Measurements from ENCODE around the gene RERG. TPM values are rescaled to one million over a fixed set of nuclear protein-coding genes. Genes with fewer than 3 reads are reported as not detected.

RERG gene, protein sequence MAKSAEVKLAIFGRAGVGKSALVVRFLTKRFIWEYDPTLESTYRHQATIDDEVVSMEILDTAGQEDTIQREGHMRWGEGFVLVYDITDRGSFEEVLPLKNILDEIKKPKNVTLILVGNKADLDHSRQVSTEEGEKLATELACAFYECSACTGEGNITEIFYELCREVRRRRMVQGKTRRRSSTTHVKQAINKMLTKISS
- not detected for total RNA-seq

GRCh38 chr12:15220915-15221885 is at the start of gene RERG:
Gene RERG (minus strand): TSS chr12:15221417. CDS start chr12:15217489, 3,928 bp downstream.
- DNase-seq (peak; percentile 74), ATAC-seq (peak; percentile 100)
- Mint-ChIP-seq H3K4me3 (peak within 1 kb of the TSS; percentile 53), H3K36me3 (no peaks in the 10 kb centered on the region), H3K9me3 (ENCODE audit: low read depth) (no peaks in the 10 kb centered on the region), H3K27me3 (peaks cover 63% of the 10 kb centered on the region), H3K27ac (no peak within 1 kb of the TSS), H3K4me1 (peaks cover 9% of the 10 kb centered on the region)
- CTCF ChIA-PET = interaction anchor here (0.5 to 3.7 kb wide), 53 partner anchors 8 to 706 kb away, joined by 3 to 20 read pairs (median 4); partner anchors contain the start of genes C12orf60, PDE6H and WBP11

DNA sequence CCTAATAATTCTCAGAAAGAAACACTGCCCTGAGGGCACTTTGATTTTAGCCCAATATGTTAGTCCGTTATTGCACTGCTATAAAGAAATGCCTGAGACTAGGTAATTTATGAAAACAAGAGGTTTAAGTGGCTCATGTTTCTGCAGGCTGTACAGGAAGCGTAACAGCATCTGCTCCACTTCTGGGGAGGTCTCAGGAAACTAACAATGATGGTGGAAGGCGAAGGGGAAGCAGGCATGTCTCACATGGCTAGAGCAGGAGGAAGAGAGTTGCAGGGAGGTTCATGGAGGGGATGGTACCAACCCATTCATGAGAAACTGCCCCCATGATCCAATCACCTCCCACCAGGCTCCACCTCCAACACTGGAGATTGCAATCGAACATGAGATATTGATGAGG is 49.4 kb upstream of the RERG start:
- CTCF ChIA-PET = interaction anchor here (1.2 to 1.7 kb wide), 5 partner anchors 14 to 110 kb away, joined by 3 to 5 read pairs (median 3); partner anchors contain the start of gene RERG
- Mint-ChIP-seq H3K9me3 (ENCODE audit: low read depth) (no peaks in the 10 kb centered on the region), H3K27me3 (peaks cover 3% of the 10 kb centered on the region), H3K36me3 (no peaks in the 10 kb centered on the region), H3K27ac (no peak overlapping the region), H3K4me1 (peaks cover 5% of the 10 kb centered on the region), H3K4me3 (no peak overlapping the region)
- ATAC-seq (no peak), DNase-seq (no peak)

DNA sequence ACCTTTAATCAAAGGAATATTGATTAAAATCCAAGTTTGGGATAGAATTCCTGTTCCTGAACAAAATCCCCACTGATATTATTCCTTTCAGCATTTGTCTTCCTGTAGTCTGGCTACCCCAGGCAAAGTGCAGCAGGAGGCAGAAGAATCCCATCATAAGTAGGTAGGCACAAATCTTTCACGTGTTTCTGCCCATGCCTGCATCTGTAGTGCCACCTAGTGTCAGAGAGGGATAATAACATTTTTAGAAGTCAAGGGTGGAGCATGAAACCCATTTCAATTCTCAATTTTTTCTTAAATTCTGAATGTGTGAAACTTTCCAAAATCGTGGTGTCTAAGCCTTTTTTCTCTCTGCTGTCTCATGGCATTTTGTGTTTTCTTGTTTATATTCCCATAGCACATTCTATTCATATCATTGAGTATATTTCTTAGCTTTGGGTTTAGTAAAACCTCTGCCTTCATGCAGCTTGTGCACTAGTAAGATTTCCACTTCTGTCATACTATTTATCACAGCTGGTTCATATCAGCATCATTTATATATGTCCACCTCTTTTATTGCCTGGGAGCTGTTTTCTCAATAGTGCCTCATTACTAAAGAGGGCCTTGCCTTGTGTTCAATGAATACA is 47.8 kb upstream of the RERG start:
- CTCF ChIA-PET = interaction anchor here (0.8 to 1.7 kb wide), 8 partner anchors 11 to 545 kb away, joined by 3 to 5 read pairs (median 3); partner anchors contain the start of gene RERG
- H3K36me3 Mint-ChIP-seq = no peaks in the 10 kb centered on the region
- H3K27ac Mint-ChIP-seq = no peak overlapping the region
- ATAC-seq (peak; percentile 57), DNase-seq (peak; percentile 49)
- no peaks in the 10 kb centered on the region for H3K9me3 Mint-ChIP-seq (ENCODE audit: low read depth)
- no peaks in the 10 kb centered on the region for H3K4me1 Mint-ChIP-seq
- H3K4me3 Mint-ChIP-seq = no peak overlapping the region
- H3K27me3 Mint-ChIP-seq = peaks cover 3% of the 10 kb centered on the region

DNA sequence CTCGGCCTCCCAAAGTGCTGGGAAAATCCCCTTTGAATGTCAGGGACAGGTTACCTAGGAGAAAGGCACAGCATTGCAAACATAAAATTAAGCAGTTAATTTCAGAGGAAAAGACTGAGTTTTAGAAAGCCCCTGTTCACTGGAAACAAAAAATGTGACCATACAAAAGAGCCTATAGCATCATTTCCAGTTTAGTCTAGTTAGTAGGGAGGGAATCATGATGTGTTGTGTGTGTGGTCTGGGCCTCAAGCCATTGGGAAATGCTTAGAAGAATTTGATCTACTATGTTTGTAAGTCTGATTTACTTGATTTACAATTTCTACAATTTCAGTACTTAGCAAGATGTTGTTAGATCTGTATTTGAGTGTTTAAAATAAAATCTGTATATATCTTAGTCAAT is 47.1 kb upstream of the RERG start:
- CTCF ChIA-PET = interaction anchor here (0.8 to 0.9 kb wide), 2 partner anchors 10 to 317 kb away, joined by 3 read pairs; no protein-coding TSS in a partner anchor
- H3K27ac Mint-ChIP-seq = no peak overlapping the region
- ATAC-seq (no peak), DNase-seq (no peak)
- no peaks in the 10 kb centered on the region for H3K4me1 Mint-ChIP-seq
- H3K9me3 Mint-ChIP-seq (ENCODE audit: low read depth) = no peaks in the 10 kb centered on the region
- H3K27me3 Mint-ChIP-seq = peaks cover 5% of the 10 kb centered on the region
- H3K36me3 Mint-ChIP-seq = no peaks in the 10 kb centered on the region
- no peak overlapping the region for H3K4me3 Mint-ChIP-seq

- Mint-ChIP-seq H3K4me1 (no peaks in the 10 kb centered on the region), H3K36me3 (no peaks in the 10 kb centered on the region), H3K27ac (no peak overlapping the region), H3K27me3 (peaks cover 5% of the 10 kb centered on the region), H3K4me3 (no peak overlapping the region), H3K9me3 (ENCODE audit: low read depth) (no peaks in the 10 kb centered on the region)
- CTCF ChIA-PET = interaction anchor here (1.5 to 1.7 kb wide), 2 partner anchors 10 to 39 kb away, joined by 5 to 6 read pairs; no protein-coding TSS in a partner anchor
- DNase-seq (no peak), ATAC-seq (no peak)
These were observed 44.7 kb upstream of the RERG start for GRCh38 chr12:15265875-15266274.

GRCh38 chr12:15256761-15257160 is 35.5 kb upstream of the RERG start:
- CTCF ChIA-PET = interaction anchor here (0.6 kb wide), 1 partner anchor 18 kb away, joined by 3 read pairs; no protein-coding TSS in a partner anchor
- Mint-ChIP-seq H3K9me3 (ENCODE audit: low read depth) (peaks cover 2% of the 10 kb centered on the region), H3K4me3 (no peak overlapping the region), H3K36me3 (no peaks in the 10 kb centered on the region), H3K4me1 (no peaks in the 10 kb centered on the region), H3K27ac (no peak overlapping the region), H3K27me3 (peaks cover 32% of the 10 kb centered on the region)
- DNase-seq (no peak), ATAC-seq (no peak)

DNA sequence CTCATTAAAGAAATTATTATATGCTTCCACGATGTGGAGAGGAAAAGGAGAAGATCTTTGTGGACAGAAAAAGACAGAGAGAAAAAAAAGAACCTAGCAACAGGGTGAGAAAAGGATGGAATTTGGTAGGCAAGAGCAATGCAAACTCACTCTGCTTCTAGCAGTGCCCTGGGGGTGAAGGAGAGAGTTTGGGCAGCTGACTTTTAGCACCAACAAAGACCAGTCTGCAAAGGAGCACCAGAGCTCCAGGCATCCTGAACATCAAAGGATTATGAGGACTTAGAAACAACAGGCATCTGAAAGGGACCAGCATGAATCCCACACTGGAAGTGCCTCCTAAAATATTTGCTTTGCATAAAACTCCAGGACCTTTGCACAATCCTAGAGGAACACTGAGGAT is 32.8 kb upstream of the RERG start:
- Mint-ChIP-seq H3K36me3 (no peaks in the 10 kb centered on the region), H3K4me3 (no peak overlapping the region), H3K27ac (no peak overlapping the region), H3K27me3 (peaks cover 47% of the 10 kb centered on the region), H3K4me1 (no peaks in the 10 kb centered on the region), H3K9me3 (ENCODE audit: low read depth) (peaks cover 2% of the 10 kb centered on the region)
- CTCF ChIA-PET = interaction anchor here (1.5 kb wide), 1 partner anchor 13 kb away, joined by 3 read pairs; no protein-coding TSS in a partner anchor
- DNase-seq (no peak), ATAC-seq (no peak)

DNA sequence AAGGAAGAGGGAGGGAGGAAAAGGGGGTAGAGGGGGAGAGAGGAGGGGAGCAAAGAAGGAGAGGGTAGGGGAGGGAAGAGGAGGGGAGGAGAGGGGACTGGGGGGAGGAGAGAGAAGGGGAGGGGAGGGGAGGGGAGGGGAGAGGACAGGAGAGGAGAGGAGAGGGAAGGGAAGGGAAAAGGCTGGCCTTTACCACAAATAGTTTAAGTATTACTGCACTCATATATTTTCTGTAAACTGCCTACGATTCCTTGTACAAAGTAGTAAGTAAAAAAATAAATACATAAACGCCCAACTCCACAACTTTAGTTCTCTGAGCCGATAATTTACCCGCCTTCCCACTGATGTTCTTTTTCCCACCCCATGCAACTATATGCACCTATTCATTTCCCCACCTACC is 23.7 kb upstream of the RERG start:
- CTCF ChIA-PET = no interaction called here
- DNase-seq (no peak), ATAC-seq (no peak)
- Mint-ChIP-seq H3K27ac (no peak overlapping the region), H3K4me1 (no peaks in the 10 kb centered on the region), H3K27me3 (peaks cover 48% of the 10 kb centered on the region), H3K36me3 (no peaks in the 10 kb centered on the region), H3K9me3 (ENCODE audit: low read depth) (no peaks in the 10 kb centered on the region), H3K4me3 (no peak overlapping the region)

DNA sequence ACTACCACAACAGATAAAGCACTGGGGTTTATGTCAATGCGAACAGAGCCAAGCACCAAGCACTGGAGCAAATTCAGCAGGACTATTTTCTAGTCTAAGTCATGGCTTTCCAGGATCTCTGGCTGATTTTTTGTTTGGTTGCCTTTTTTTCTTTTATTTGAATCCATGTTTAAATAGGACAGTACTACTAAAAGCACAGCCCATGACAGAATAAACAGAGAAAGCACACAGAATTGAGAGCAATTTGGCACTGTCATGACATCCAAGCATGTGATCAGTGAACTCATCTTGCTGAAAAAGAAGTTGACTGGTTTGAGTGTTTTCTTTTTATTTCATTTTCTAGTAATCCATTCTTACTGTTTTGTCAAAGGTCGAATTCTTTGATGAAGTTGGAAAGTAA is 23.1 kb upstream of the RERG start:
- Mint-ChIP-seq H3K27ac (no peak overlapping the region), H3K4me1 (no peaks in the 10 kb centered on the region), H3K27me3 (peaks cover 47% of the 10 kb centered on the region), H3K9me3 (ENCODE audit: low read depth) (no peaks in the 10 kb centered on the region), H3K4me3 (no peak overlapping the region), H3K36me3 (no peaks in the 10 kb centered on the region)
- CTCF ChIA-PET = no interaction called here
- no peak for DNase-seq
- ATAC-seq = no peak

DNA sequence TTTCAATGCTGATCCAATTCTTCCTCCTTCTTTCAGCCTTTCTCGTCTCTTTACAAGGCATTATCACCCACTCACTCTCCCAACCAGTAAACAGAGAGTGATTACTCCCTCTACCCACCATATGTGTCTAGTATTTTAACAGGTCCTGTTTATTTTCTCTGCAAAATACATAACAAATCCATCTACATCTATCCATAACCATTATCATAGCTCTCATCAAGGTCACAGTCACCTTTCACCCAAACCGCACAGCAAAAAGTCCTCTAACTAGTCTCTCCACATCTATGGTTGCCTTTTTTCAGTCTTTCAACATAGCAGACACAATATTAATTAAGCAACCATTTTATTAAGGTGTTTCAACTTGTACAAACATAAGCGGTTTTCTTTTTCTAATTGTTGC is 21.9 kb upstream of the RERG start:
- CTCF ChIA-PET = interaction anchor here (0.7 to 1.1 kb wide), 3 partner anchors 20 to 30 kb away, joined by 3 read pairs; no protein-coding TSS in a partner anchor
- H3K4me3 Mint-ChIP-seq = no peak overlapping the region
- H3K36me3 Mint-ChIP-seq = no peaks in the 10 kb centered on the region
- H3K4me1 Mint-ChIP-seq = no peaks in the 10 kb centered on the region
- no peaks in the 10 kb centered on the region for H3K9me3 Mint-ChIP-seq (ENCODE audit: low read depth)
- DNase-seq = no peak
- ATAC-seq = no peak
- no peak overlapping the region for H3K27ac Mint-ChIP-seq
- peaks cover 48% of the 10 kb centered on the region for H3K27me3 Mint-ChIP-seq

GRCh38 chr12:15240898-15241297 is 19.7 kb upstream of the RERG start:
- H3K27ac Mint-ChIP-seq = no peak overlapping the region
- ATAC-seq (no peak), DNase-seq (no peak)
- no peaks in the 10 kb centered on the region for H3K36me3 Mint-ChIP-seq
- H3K27me3 Mint-ChIP-seq = peaks cover 46% of the 10 kb centered on the region
- H3K4me1 Mint-ChIP-seq = no peaks in the 10 kb centered on the region
- H3K4me3 Mint-ChIP-seq = no peak overlapping the region
- CTCF ChIA-PET = interaction anchor here (0.9 kb wide), 1 partner anchor 14 kb away, joined by 3 read pairs; no protein-coding TSS in a partner anchor
- H3K9me3 Mint-ChIP-seq (ENCODE audit: low read depth) = no peaks in the 10 kb centered on the region

- ATAC-seq (no peak), DNase-seq (no peak)
- no peak overlapping the region for H3K4me3 Mint-ChIP-seq
- CTCF ChIA-PET = no interaction called here
- H3K27me3 Mint-ChIP-seq = peaks cover 42% of the 10 kb centered on the region
- no peaks in the 10 kb centered on the region for H3K9me3 Mint-ChIP-seq (ENCODE audit: low read depth)
- H3K36me3 Mint-ChIP-seq = no peaks in the 10 kb centered on the region
- no peak overlapping the region for H3K27ac Mint-ChIP-seq
- no peaks in the 10 kb centered on the region for H3K4me1 Mint-ChIP-seq
These were observed 13.3 kb upstream of the RERG start for GRCh38 chr12:15234508-15234907.

DNA sequence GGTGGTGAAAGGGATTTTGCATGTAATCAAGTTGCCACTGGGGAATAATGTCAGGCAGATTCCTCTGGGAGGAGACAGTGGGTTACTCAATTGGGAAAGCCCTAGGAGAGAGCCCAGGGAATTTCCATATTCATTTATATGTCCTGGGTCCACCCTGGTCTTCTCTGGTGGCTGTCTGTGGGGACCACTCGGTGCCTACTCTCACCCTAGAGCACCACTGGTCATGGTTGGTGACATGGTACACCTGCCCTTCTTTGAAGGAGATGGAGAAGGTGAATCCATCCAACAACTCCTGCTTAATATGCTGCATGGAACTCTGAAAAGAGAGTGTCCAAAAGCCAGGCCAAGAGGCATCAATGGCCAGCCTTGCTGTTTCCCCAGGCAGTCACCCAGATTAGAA is 12.8 kb upstream of the RERG start:
- no peak overlapping the region for H3K4me3 Mint-ChIP-seq
- ATAC-seq = no peak
- CTCF ChIA-PET = interaction anchor here (1.3 kb wide), 1 partner anchor 13 kb away, joined by 6 read pairs; the partner anchor contains the start of gene RERG
- H3K9me3 Mint-ChIP-seq (ENCODE audit: low read depth) = no peaks in the 10 kb centered on the region
- H3K36me3 Mint-ChIP-seq = no peaks in the 10 kb centered on the region
- DNase-seq = no peak
- H3K27me3 Mint-ChIP-seq = peaks cover 42% of the 10 kb centered on the region
- H3K4me1 Mint-ChIP-seq = no peaks in the 10 kb centered on the region
- no peak overlapping the region for H3K27ac Mint-ChIP-seq

Data from activated CD8-positive, alpha-beta memory T cell treated with anti-CD3 and anti-CD28 coated beads, Interleukin-2, amount 10 ng/mL, durations not matched to agents 7 days and 5 days (primary cell).